ENCODE data around the gene RPS29. TPM values are rescaled to one million over a fixed set of nuclear protein-coding genes. Genes with fewer than 3 reads are reported as not detected.
A peak's percentile ranks its signal among the peaks of the same experiment; 100 is the strongest.
"Not testable (repeated sequence)": the region's sequence is repeated elsewhere in the genome, so short reads cannot be mapped to it uniquely, and the experiment has no call there.

Gene RPS29
- total RNA-seq, 1 experiment from 2014 or later, result 6,949 TPM

DNA sequence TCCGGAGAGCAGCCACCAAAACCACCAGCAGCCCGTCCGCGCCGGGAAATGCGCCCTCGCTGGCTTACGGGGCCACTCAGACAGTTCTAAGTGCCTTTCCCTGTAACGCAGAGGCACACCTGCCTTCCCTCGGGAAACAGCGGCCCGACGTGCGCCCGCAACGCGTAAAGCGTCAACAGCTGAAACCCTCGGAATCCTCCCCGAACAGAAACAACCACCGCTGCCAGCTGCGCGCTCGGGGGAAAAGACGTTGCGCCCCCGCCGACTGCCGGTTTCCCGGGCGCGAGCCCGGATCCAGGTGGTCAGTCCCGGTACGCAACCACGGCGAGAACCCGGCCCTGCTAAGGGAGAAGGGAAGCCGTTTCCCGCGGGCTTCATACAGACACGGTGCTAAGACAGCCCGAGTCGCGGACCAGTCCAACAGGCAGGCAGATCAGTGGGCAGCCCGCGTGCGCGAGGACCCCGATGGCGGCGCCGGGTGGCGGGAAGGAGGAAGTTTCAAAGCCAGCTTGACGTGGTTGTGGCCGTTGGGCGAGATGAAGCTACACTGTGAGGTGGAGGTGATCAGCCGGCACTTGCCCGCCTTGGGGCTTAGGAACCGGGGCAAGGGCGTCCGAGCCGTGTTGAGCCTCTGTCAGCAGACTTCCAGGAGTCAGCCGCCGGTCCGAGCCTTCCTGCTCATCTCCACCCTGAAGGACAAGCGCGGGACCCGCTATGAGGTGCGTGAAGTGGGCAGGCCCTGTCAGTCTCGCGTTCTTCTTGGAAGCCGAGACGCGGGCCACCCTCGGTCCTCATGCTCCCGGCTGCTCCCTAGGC, 12.5 kb upstream of the RPS29 start, which contains the start of gene LRR1:
Gene LRR1 (plus strand): TSS at position 456 of the 816 bp plus-strand sequence. CDS start 81 bp downstream, at position 537.
- peak; percentile 85 for DNase-seq (ENCODE audit: low read depth)

DNA sequence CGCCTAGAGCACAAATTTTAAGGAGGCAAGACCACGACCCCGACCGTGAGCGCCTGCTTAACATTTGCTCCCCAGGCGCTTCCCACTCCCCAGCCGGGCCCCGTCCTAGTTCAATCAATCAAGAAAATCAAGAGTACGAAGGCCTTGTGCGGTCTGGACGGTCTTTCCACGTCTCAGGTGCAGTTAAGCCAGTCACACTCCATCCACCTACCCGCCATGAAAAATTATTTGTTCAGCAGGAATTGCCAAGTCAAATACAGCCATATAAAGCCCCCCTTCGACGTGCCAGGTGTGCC, 12.0 kb upstream of the RPS29 start:
- DNase-seq (ENCODE audit: low read depth), result no peak

DNA sequence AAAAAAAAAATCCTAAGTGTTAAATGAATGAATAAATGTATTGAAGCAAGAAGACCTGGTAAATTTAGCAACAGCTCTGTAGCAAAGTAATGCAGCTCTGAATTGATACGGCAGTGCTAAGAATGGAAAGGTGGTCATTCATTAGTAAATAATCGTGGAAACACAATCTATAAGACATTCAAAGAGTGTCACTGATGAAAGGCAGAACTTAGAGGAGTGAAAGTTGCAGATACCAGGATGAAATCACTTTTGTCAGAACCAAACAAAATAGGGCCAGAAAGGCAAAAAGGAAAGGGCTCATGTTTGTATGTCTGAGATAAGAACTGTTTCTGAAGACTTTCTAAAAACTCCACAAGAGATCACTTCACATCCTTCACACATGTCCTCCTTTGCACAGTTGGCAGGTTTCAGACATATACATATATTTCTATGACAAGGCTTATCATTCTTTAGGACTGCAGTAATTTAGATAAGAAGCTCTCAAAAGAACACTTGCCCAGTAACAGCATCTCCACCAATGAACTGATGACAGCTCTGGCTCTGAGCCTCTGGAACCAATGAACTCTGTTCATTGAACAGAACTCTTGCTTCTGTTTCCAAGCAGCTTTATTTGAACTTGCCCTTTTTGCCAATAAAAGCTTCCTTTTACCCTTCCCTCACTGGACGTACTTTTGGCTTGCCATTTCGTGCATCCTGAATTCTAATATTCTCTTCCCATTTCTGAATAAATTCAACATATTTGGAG, 8.3 kb upstream of the RPS29 start:
- DNase-seq (ENCODE audit: low read depth), result peak; percentile 28

DNA sequence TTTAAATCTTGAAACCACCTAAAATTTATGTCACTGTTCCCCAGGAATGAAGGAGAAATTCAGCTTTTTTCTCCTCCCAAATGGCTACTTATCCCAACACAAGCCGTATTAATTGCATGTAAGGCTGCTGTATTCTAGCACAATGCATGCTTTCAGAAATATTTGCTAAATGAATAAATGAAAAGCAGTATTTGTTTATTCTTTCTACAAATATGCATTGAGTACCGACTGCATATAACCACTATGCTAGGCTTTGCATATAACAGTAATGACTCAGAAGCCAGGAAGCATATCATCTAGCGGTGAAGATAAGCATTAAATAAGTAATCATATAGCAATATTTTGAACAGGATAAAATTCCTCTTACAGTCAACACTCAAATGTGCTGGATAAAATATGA, 6.8 kb upstream of the RPS29 start:
- DNase-seq (ENCODE audit: low read depth), result peak; percentile 18

DNA sequence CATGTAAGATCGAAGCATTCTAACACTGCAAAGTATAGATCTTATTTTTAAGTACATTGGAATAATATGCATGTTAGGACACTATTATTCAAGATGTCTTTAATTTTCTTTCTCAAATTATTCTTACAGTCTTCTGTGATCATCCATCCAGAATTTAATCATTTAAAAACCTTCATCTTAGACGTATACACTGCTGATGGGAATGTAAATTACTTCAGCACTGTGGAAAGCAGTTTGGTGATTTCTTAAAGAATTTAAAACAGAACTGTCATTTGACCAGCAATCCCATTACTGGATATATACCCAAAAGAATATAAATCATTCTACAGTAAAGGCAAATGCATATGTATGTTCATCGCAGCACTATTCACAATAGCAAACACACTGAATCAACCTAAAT, 3.2 kb upstream of the RPS29 start:
- DNase-seq (ENCODE audit: low read depth), result no peak

DNA sequence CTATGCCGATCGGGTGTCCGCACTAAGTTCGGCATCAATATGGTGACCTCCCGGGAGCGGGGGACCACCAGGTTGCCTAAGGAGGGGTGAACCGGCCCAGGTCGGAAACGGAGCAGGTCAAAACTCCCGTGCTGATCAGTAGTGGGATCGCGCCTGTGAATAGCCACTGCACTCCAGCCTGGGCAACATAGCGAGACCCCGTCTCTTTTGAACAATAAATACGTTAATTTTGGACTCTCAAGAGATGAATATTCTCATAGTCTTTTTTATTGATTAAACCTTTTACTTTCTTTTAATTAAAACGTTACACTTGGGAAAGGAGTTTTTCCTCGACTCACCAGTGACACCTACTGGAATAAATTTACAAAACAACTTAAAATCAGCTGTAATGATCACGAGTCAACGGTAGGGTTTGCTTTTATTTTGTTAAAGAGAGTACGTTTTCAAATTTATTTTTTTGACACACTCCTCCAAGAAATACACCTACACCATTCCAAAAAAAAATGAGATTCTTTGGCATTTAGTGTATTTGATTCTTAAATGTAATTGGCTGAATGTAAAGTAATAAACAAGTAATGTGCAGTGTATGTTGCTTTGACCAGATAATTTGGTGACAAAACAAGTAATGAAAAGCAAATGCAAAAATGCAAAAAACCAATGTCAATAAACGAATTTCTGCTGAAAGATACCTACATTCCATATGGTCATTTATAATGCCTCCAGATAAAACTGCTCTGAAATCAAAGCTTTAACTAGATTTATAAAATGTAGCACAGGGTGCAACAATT, 687 bp upstream of the RPS29 start:
- DNase-seq (ENCODE audit: low read depth), result peak; percentile 67

DNA sequence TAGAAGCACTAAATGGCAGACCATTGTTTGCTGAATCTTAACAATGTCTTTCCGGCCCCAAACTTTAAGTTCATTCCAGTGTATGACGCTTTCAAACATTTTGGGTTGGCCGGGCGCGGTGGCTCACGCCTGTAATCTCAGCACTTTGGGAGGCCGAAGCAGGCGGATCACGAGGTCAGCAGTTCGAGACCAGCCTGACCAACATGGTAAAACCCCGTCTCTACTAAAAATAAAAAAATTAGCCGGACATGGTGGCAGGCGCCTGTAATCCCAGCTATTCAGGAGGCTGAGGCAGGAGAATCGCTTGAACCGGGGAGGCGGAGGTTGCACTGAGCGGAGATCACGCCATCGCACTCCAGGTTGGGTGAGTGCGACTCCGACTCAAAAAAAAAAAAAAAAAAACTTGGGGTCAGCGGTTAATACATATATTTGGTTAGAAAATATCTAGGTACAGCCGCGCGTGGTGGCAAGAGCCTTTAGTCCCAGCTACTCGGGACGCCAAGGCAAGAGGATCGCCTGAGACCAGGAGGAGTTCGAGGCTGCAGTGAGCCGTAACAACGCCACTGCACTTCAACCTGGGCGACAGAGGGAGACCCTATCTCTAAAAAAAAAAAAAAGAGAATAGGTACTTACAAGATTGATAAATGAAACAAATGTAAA, 1.1 kb downstream of the RPS29 start:
- DNase-seq (ENCODE audit: low read depth), result not testable (repeated sequence)

- DNase-seq (ENCODE audit: low read depth), result no peak
Observed at GRCh38 chr14:49584058-49584457, 2.1 kb downstream of the RPS29 start.

- DNase-seq (ENCODE audit: low read depth), result no peak
Observed at GRCh38 chr14:49583629-49584028, 2.6 kb downstream of the RPS29 start.

- DNase-seq (ENCODE audit: low read depth), result no peak
Observed at GRCh38 chr14:49582113-49582977, 3.8 kb downstream of the RPS29 start.

DNA sequence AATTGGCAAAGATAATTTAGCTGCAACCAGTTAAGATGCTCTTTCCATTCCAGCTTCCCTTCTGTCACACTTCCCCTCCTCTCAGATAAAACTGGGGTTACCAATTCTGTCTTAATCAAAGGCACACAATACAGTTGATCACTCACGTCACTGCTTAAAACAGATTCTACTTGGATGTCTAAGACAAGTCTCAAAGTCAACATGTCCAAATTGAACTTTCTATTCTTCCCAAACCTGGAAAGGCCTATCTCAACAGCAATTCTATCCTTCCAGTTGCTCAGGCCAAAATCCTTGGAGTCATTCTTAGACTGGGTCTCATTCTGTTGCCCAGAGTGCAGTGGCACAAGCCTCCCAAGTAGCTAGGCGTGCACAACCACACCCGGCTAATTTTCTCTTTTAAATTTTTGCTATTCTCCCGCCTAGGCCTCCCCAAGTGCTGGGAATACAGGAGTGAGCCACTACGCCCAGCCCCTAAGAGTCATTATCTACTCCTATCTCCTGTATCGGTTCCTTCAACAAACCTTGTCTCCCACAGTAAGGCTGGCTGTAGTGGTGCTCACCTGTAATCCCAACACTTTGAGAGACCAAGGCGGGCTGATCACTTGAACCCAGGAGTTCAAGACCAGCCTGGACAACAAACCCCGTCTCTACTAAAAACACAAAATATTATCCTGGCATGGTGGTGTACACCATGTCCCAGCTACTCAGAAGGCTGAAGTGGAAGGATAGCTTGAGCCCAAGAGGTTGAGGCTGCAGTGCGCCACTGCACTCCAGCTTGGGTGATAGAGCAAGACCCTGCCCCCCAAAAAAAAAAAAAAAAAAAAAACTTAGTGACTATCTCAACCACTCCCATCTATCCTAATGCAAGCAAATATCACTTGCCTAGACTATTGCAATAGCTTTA, 4.7 kb downstream of the RPS29 start:
- DNase-seq (ENCODE audit: low read depth), result no peak

DNA sequence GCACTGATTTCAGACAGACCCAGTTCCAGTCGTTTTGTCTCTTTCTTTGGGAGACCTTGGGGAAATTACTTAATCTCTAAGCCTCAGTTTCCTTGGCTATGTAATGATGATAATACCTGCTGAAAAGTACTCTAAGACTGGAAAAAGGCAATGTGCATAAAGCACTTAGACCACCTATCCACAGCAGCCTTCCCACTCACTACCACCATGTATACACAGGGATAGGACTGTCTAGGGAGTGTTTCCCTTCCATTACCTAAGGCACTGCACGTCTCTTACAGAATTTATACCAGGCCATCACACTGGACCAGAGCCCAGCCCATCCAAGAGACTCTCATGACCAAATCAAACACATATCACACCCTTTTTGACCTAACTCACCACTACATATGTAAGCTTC, 6.3 kb downstream of the RPS29 start:
- DNase-seq (ENCODE audit: low read depth), result no peak

- DNase-seq (ENCODE audit: low read depth), result no peak
Observed at GRCh38 chr14:49578141-49578540, 8.0 kb downstream of the RPS29 start.

DNA sequence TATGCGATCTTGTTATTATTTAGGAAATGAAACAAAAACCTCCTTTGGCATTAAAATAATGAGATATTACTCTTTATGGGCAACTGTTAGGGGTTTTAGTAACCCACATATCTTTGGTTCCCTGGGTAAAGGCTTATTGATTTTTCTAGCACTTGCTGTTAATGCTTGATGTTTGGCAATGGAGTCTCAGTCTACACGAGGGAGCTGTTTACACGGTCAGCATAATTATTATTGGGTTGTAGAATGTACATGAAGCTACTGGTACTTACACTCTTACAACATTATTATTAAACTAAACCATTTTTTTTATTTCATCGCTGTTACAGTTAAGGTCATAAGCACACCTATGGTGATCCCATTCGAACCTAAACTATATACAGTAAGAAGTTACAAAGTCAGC, 12.1 kb downstream of the RPS29 start:
- no peak for DNase-seq (ENCODE audit: low read depth)

DNA sequence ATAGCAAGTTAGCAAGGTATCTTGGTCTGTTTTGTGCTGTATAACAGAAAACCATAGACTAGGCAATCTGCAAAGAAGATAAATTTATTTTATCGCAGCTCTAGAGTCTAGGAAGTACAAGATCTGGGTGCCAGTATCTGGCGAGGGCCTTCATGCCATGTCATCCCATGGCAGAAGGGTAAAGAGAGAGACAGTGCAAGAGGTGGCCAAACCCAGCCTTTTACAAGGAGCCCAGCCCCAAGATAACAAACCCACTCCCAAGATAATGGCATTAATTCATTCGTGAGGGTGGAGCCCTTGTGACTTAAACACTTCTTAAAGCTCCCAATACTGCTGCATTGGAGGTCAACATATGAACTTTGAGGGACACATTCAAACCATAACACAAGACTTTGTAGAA, 16.9 kb downstream of the RPS29 start:
- no peak for DNase-seq (ENCODE audit: low read depth)

DNA sequence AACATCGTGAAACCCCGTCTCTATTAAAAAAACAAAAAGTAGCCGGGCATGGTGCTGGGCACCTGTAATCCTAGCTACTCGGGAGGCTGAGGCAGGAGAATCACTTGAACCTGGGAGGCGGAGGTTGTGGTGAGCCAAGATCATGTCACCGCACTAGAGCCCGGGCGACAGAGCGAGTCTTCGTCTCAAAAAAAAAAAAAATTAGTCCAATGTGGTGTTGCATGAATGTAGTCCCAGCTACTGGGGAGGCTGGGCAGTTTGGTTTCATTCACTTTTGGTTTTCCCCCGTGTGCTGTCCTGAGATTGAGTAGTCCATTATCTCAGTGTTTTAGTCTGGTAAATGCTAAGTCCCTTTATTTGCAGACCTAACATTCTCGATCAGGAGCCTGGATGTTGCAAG, 19.5 kb downstream of the RPS29 start:
- no peak for DNase-seq (ENCODE audit: low read depth)

GRCh38 chr14:49559979-49560768, 26.0 kb downstream of the RPS29 start:
- DNase-seq (ENCODE audit: low read depth), result no peak

DNA sequence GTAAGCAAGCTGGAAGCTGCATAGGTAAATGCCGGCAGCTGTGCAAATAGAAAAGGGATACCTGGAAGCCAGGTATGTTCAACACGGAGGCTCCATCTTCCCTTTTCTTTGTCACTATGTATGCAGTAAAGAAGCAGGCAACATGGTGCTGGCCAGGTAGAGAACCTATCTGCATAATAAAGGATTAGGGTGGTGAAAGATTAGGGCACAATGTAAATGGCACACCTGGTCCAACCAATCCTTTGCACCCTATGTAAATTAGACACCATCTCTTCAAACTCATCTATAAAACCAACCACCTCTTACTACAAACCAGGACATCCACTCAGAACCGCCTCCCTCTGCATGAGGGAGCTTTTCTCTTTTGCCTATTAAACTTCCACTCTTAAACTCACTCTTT, 32.3 kb downstream of the RPS29 start:
- DNase-seq (ENCODE audit: low read depth), result no peak

DNA sequence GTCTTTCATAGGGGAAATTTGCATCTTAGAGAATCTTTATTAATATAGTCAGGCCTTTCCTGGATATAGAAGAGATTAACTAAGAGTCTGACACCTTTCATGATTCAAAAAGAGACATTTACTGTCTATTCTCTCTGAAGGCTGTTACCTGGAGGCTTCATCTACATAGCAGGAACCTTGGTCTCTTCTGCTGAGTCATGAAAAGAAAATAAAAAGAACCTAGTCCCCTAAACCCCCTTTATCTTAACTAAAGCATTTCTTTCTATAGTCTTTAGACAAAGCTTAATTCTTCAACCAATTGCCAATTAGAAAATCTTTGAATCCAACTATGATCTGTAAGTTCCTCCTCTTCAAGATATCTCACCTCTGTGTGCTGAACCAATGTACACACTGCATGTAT, 33.1 kb downstream of the RPS29 start:
- DNase-seq (ENCODE audit: low read depth), result no peak

Measured in RPMI7951 (cell line).